Measurements from ENCODE around the gene ADAMTS6.

GRCh38 chr5:65102976-65103711, 378.6 kb downstream of the ADAMTS6 start:
- TF ChIP-seq CTCF (IDR thresholded peaks at IDR 0.05; ENCODE audit: poor library complexity) (no peak), EZH2 (IDR thresholded peaks at IDR 0.05; ENCODE audit: borderline replicate concordance) (no peak)

Measured in hepatocyte (in vitro differentiated cells).